ENCODE results near the gene PTGR2.

The PTGR2 gene

GRCh38 chr14:73851567-73852382, at the start of gene PTGR2:
Gene PTGR2 (plus strand): TSS chr14:73851831. CDS start chr14:73858863, 7,032 bp downstream.
- peak; percentile 85 to 99 (median 92) for DNase-seq
- intact Hi-C loops (cut with DNase I): no loop called here

DNA sequence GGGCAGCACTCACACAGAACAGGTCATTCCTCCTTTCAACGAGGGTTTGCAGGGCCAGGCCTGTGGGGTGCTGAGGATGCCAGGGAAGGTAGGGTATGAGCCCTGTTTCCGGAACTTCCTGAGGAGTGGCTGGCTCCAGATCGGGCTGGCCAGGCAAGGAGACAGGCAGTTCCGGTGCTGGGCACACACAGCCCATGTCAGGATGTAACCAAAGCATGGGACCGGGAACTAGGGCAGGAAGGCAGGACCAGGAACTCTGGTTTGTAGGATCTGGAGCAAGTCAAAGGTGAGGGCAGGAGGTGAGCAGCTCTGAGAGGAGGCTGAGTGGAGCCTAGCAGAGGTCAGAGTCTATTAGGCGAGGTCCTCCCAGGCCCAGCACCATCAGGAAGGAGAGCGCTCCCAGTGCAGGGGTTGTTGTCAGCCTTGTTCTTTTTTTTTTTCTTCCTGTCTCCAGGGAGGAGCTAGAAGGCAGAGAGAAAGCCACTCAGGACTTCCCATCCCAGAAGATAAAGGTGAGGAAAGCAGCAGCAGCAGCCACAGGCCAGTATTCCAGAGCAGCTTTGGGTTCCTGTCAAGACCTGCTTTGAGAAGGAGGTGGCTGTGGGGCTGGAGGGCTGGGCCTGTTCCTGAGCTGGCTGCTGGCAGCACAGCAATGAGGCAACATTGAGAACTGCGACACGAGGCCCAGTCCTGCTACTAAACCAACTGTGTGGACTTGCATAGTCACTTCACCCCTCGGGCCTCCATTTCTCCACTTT, 49.0 kb upstream of the PTGR2 start:
- intact Hi-C loops (cut with DNase I): no loop called here
- DNase-seq: peak in 1 of 10 donors; percentile 56

DNA sequence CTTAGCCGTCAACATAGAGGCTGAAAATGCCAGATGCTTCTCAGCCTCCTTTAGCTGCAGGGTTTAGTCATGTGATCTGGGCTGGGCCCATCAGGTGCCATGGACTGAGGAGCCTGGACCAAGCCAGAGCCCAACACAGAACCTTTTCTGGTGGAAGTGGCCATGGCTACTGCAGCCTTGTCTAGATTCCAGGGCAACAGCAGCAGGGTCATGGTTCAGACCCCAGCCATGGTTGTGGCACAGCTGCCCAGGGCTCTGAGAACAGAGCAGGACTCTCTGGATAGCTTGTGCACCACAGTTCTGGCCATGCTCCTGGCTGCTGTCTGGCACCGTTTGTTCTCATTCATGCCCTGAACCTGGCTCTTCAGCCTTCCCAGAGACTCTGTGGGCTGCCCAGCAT, 47.0 kb upstream of the PTGR2 start:
- intact Hi-C loops (cut with DNase I): no loop called here
- peak in 1 of 10 donors; percentile 73 for DNase-seq

GRCh38 chr14:73807457-73807856, 44.2 kb upstream of the PTGR2 start:
- DNase-seq: no peak

GRCh38 chr14:73809391-73809790, 42.2 kb upstream of the PTGR2 start:
- DNase-seq: peak in 2 of 10 donors; percentile 37 to 89
- intact Hi-C loops (cut with DNase I): no loop called here

More at GRCh38 chr14:73807457-73807856, 44.2 kb upstream of the PTGR2 start:
- intact Hi-C loops (cut with DNase I): no loop called here

DNA sequence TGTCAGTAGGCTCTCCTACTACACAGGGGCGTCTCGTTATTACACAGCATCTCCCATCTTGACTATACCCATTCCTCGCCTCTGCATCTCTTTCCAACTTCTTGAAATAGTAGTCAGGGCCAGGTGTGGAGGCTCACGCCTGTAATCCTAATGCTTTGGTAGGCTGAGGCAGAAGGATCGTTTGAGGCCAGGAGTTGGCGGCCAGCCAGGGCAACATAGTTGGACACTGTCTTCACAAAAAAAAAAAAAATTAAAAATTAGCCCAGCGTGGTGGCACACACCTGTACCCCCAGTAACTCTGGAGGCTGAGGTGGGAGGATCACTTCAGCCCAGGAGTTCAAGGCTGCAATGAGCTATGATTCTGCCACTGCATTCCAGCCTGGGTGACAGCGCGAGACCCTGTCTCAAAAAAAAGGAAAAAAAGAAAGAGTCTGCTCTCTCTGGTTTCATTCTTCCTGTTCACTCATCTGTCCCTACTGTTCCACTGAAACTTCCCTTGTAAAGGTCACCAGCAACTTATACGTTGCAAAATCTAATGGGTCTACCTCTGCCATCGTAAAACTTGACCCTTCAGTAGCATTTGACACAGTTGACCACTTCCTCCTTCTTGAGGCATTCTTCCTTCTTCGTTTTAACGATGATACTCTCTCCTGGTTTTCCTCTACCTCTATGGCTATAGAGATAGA, 41.0 kb upstream of the PTGR2 start:
- peak in 1 of 10 donors; percentile 73 for DNase-seq
- intact Hi-C loops (cut with DNase I): no loop called here

DNA sequence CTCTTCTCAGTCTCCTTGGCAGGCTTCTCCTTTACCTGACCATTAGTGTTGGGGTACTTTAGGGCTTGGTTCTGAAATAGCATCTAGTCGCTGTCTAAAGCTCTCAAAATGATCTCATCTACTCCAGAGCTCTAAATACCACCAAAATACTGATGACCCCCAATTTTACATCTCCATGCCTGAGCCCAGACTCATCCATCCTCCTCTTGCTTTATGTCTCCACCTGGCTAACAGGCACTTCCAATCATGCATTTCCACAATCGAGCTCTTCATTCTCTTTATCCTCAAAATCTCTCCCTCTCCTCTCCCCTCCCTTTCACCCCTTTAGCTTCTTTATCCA, 40.5 kb upstream of the PTGR2 start:
- intact Hi-C loops (cut with DNase I): no loop called here
- DNase-seq: no peak

- DNase-seq: no peak
- intact Hi-C loops (cut with DNase I): no loop called here
Measured at GRCh38 chr14:73814153-73814552, 37.5 kb upstream of the PTGR2 start.

DNA sequence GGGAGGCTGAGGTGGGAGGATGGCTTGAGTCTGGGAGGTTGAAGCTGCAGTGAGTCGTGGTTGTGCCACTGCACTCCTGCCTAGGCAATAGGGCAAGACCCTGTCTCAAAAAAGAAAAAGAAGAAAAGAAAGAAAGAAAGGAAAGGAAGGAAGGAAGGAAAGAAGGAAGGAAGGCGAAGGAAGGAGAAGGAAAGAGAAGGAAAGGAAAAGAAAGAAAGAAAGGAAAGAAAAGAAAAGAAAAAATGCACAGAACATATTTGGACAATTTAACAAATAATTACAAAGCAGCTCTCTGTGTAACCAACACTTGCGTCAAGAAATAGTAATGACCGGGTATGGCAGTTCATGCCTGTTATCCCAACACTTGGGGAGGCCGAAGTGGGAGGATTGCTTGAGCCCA, 35.8 kb upstream of the PTGR2 start:
- intact Hi-C loops (cut with DNase I): no loop called here
- DNase-seq: no peak

DNA sequence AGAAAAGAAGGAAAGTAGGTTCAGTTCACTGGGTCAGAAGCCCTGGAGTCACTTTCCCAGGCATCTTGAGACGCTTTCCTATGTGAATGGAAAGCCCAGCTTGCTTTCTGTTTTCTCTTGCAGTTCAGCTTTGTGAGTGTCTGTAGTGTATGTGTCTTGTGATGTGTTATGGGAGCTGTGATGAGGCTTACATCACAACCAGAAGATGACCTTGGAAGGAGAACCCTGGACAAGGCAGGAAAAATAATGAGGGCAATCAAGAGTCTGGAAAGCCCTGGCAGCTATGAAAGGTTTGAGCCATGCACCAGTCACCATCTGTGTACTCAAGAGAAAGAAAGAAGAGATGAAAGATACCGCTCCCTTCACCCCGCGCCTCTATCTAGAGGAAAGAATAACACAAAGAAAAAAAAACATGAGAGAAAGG, 35.2 kb upstream of the PTGR2 start:
- DNase-seq: peak in 1 of 10 donors; percentile 20

GRCh38 chr14:73817020-73817655, 34.5 kb upstream of the PTGR2 start:
- intact Hi-C loops (cut with DNase I): no loop called here
- DNase-seq: peak in 1 of 10 donors; percentile 16

More for the DNA sequence above, 35.2 kb upstream of the PTGR2 start:
- intact Hi-C loops (cut with DNase I): no loop called here

GRCh38 chr14:73818821-73819220, 32.8 kb upstream of the PTGR2 start:
- intact Hi-C loops (cut with DNase I): no loop called here
- DNase-seq: peak in 1 of 10 donors; percentile 22

DNA sequence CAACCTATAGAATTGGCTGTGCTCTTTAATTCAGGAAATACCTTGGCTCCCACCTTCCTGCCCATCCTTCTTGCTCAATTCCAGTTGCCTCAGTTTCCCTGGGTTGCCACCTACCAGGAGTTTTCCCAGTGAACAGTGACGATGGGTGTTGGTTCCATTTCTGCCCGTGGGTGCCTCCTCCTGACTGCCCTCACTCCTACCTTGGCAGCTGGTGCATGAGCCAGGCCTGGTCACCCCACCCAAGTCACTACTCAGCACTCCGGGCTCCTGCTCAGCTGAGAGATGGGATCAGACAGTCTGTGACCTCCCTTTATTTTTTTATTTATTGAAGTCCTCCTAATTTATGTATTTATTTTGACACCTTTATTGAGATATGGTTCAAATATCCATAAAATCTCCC, 31.0 kb upstream of the PTGR2 start:
- intact Hi-C loops (cut with DNase I): loop anchor here (10.0 kb wide), 1 partner anchor 66 kb away; no protein-coding TSS in a partner anchor
- DNase-seq: peak in 1 of 10 donors; percentile 74

- intact Hi-C loops (cut with DNase I): loop anchor here (10.0 kb wide), 1 partner anchor 69 kb away; no protein-coding TSS in a partner anchor
- DNase-seq: no peak
Measured at GRCh38 chr14:73823339-73823885, 28.2 kb upstream of the PTGR2 start.

- DNase-seq: peak in 1 of 10 donors; percentile 7
Measured at GRCh38 chr14:73824127-73824526, 27.5 kb upstream of the PTGR2 start.

DNA sequence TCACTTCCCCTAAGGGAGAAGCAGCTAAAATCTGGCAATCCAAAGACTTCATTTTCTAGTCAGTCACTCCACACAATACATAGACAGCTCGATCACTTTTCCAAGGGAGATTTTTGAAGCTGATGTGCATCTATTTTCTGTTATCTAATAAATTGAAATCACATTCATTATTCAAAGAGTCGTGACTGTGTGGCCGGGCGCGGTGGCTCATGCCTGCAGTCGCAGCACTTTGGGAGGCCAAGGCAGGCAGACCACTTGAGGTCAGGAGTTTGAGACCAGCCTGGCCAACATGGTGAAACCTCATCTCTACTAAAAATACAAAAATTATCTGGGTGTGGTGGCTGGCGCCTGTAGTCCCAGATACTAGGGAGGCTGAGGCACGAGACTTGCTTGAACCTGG, 27.1 kb upstream of the PTGR2 start:
- intact Hi-C loops (cut with DNase I): loop anchor here (10.0 kb wide), 1 partner anchor 70 kb away; no protein-coding TSS in a partner anchor
- peak in 1 of 10 donors; percentile 37 for DNase-seq

More at GRCh38 chr14:73824127-73824526, 27.5 kb upstream of the PTGR2 start:
- intact Hi-C loops (cut with DNase I): loop anchor here (10.0 kb wide), 1 partner anchor 69 kb away; no protein-coding TSS in a partner anchor

DNA sequence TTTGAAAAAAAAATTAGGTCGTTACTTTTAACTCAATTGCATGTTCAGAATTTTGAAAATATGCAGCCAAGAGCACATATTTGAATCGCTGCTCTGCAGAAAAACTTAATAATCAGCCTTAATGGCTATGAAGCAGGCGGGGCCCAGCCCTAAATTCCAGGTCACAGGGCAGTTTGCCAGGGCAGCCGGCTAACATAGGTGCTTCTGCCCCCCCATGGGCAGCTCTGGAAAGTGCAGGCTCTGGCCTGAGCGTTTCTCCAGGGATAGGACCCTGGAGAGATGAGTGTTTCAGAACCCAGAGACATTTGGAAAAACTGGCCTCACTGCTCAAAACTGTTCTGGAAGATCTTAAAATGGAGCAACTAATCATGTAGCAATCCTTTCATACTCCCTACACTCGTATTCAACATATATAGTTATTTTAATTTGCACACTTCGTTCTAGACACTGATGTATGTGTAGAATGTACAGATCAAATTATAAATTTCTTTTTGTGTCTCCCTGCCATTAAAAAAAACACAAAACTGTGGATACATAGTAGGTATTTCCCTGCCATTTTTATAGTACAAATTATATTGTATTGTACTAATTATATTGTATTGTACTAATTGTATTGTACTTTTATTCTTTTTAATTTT, 26.0 kb upstream of the PTGR2 start:
- intact Hi-C loops (cut with DNase I): loop anchor here (1.0 to 10.0 kb wide), 2 partner anchors 71 to 97 kb away; no protein-coding TSS in a partner anchor
- peak; percentile 55 to 96 (median 80) for DNase-seq

DNA sequence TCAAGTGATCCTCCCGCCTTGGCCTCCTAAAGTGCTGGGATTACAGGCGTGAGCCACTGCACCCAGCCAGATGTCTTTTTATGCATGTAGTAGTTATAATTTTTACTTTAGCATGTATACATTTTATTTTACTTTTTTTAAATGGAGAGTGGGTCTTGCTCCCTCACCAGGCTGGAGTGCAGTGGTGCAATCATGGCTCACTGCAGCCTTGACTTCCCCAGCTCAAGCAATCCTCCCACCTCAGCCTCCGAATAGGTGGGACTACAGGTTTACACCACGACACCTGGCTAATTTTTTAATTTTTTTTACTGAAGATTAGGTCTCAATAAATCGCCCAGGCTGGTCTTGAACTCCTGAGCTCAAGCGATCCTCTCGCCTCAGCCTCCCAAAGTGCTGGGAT, 24.4 kb upstream of the PTGR2 start:
- intact Hi-C loops (cut with DNase I): loop anchor here (10.0 kb wide), 1 partner anchor 72 kb away; no protein-coding TSS in a partner anchor
- peak in 1 of 10 donors; percentile 62 for DNase-seq

GRCh38 chr14:73829071-73829470, 22.6 kb upstream of the PTGR2 start:
- intact Hi-C loops (cut with DNase I): loop anchor here (10.0 kb wide), 1 partner anchor 74 kb away; no protein-coding TSS in a partner anchor
- no peak for DNase-seq

All from posterior cingulate gyrus (tissue), 11 donors.